HepG2 (cell line): ENCODE results near the gene CCDC57. TPM values are rescaled to one million over a fixed set of nuclear protein-coding genes. Genes with fewer than 3 reads are reported as not detected.

Source experiments
- ATAC-seq: fragments of 200-7000 bp; cut with Tn5 transposase; 3 replicates; pipeline ENCODE4 v1.9.1; 2020; ENCODE audit warnings: mild to moderate bottlenecking, moderate library complexity
- BruUV-seq: library from RNA; stranded (reverse); fragments of 400-500 nt; replicated peaks from 2 replicates; lab custom pipeline; 2021; lab: Mats Ljungman, UMichigan
- CTCF ChIA-PET: fragments of 300-600 bp; formaldehyde crosslinking; extraction: SDS; loops from one replicate; lab custom pipeline; 2021; ENCODE audit warnings: low total read pairs, inconsistent platforms, low intra/inter-chr PET ratio; lab: Yijun Ruan, JAX
- POLR2A ChIA-PET: fragments of 350-600 bp; sonication (Branson Sonifier 250); formaldehyde crosslinking; loops from one replicate; lab custom pipeline; 2020; ENCODE audit warnings: antibody characterized with exemption, inconsistent platforms; lab: Yijun Ruan, JAX
- DNase-seq: peaks from one replicate; pipeline ENCODE4 v3.0.0-alpha.2; 2015; ENCODE audit warnings: low spot score
- FAIRE-seq: peaks from 3 replicates; lab custom pipeline; 2011; peaks lifted over from hg19 to GRCh38; lab: Jason Lieb, UNC
- H2AFZ ChIP-seq: one replicate; pipeline ENCODE4 v1.6.1; 2011; ENCODE audit warnings: low read length, inconsistent platforms
- H3K27ac ChIP-seq: fragments of 300-600 bp; 3 replicates; pipeline ENCODE4 v1.8.0; 2011; ENCODE audit warnings: mixed run types, mild to moderate bottlenecking, mixed read lengths, low read length, inconsistent platforms; ENCODE audit not compliant: insufficient read depth; ENCODE audit errors: extremely low read length
- H3K27me3 ChIP-seq, 2 experiments: fragments of 200-600 bp in 1 of 2; 2 replicates in 1 of 2; 3 replicates in 1 of 2; pipeline versions ENCODE4 v1.6.0 to v1.8.0; 2011; ENCODE audit warnings: low read length in 2 of 2, mild to moderate bottlenecking in 2 of 2, moderate library complexity in 2 of 2, inconsistent platforms in 1 of 2; ENCODE audit not compliant: insufficient read depth in 2 of 2, control insufficient read depth in 1 of 2
- H3K36me3 ChIP-seq, 2 experiments: fragments of 200-600 bp in 1 of 2; replicated peaks in 1 of 2; 2 replicates in 1 of 2; 3 replicates in 1 of 2; pipeline versions ENCODE4 v1.5.1 to v1.8.0; 2011; ENCODE audit warnings: low read length in 2 of 2, inconsistent platforms in 1 of 2; ENCODE audit not compliant: insufficient read depth in 2 of 2, control insufficient read depth in 1 of 2
- H3K4me1 ChIP-seq: 2 replicates; pipeline ENCODE4 v1.5.1; 2012; ENCODE audit warnings: low read length, inconsistent platforms; ENCODE audit not compliant: insufficient read depth
- H3K4me2 ChIP-seq: 2 replicates; pipeline ENCODE4 v1.6.0; 2011; ENCODE audit warnings: low read depth, low read length, inconsistent platforms
- H3K4me3 ChIP-seq, 3 experiments: fragments of 200-600 bp in 1 of 3; sonication (generic), shearing (Covaris generic) in 1 of 3; replicated peaks in 1 of 3; 2 replicates each; pipeline ENCODE4 v1.5.1; 2011 to 2016; ENCODE audit warnings: low read length in 3 of 3, inconsistent platforms in 2 of 3, low read depth in 2 of 3, mild to moderate bottlenecking in 2 of 3, control low read depth in 1 of 3, mixed read lengths in 1 of 3; ENCODE audit not compliant: insufficient read depth in 1 of 3
- H3K79me2 ChIP-seq: one replicate; pipeline ENCODE4 v1.6.1; 2011; ENCODE audit warnings: low read length, inconsistent platforms; ENCODE audit not compliant: insufficient read depth
- H3K9ac ChIP-seq: 2 replicates; pipeline ENCODE4 v1.6.0; 2011; ENCODE audit warnings: mild to moderate bottlenecking, low read depth, low read length, inconsistent platforms; ENCODE audit not compliant: insufficient read depth
- H3K9me3 ChIP-seq: 2 replicates; pipeline ENCODE4 v1.5.1; 2012; ENCODE audit warnings: mild to moderate bottlenecking, low read length
- H4K20me1 ChIP-seq: 2 replicates; pipeline ENCODE4 v1.6.0; 2011; ENCODE audit warnings: inconsistent platforms, mild to moderate bottlenecking, low read length, moderate library complexity; ENCODE audit not compliant: insufficient read depth
- ATF7-NPFF ChIP-seq: sonication (generic); formaldehyde crosslinking; IDR thresholded peaks from 2 replicates; pipeline ENCODE4 v1.8.1; 2023; ENCODE audit warnings: mild to moderate bottlenecking, low read depth, missing genetic modification reagents, moderate library complexity
- CREM ChIP-seq, 2 experiments: sonication (generic) in 1 of 2; formaldehyde crosslinking in 1 of 2; IDR thresholded peaks; 2 replicates each; pipeline versions ENCODE4 v1.4.0 to v1.6.1; 2016 to 2020; ENCODE audit warnings: antibody characterized with exemption in 1 of 2, mild to moderate bottlenecking in 1 of 2, missing genetic modification reagents in 1 of 2
- E2F2 ChIP-seq: sonication (generic); formaldehyde crosslinking; IDR thresholded peaks from 2 replicates; pipeline ENCODE4 v1.4.0; 2020; ENCODE audit warnings: missing genetic modification reagents, borderline replicate concordance
- HNF1A ChIP-seq, 2 experiments: sonication (generic) in 1 of 2; formaldehyde crosslinking in 1 of 2; IDR thresholded peaks; 2 replicates each; pipeline versions ENCODE4 v1.4.0 to v1.6.1; 2016 to 2020; ENCODE audit warnings: borderline replicate concordance in 1 of 2, low read depth in 1 of 2, mild to moderate bottlenecking in 1 of 2, missing genetic modification reagents in 1 of 2
- RBFOX2 ChIP-seq: fragments of 200-400 bp; formaldehyde crosslinking; IDR thresholded peaks from 2 replicates; pipeline ENCODE4 v1.6.1; 2017; ENCODE audit warnings: low read depth, mild to moderate bottlenecking, low read length
- SAFB2 ChIP-seq: sonication (generic); formaldehyde crosslinking; IDR thresholded peaks from 2 replicates; pipeline ENCODE4 v1.5.1; 2020; ENCODE audit warnings: missing genetic modification reagents, low read depth, mild to moderate bottlenecking, borderline replicate concordance
- ZBTB7B ChIP-seq: sonication (generic); formaldehyde crosslinking; IDR thresholded peaks from 2 replicates; pipeline ENCODE4 v1.4.0; 2020; ENCODE audit warnings: missing genetic modification reagents
- ZC3H13 ChIP-seq: sonication (generic); formaldehyde crosslinking; IDR thresholded peaks from 2 replicates; pipeline ENCODE4 v1.8.1; 2023; ENCODE audit warnings: mild to moderate bottlenecking, missing genetic modification reagents, moderate library complexity
- ZFAT ChIP-seq: sonication (generic); formaldehyde crosslinking; conservative IDR thresholded peaks from 2 replicates; pipeline ENCODE4 v1.8.1; 2023; ENCODE audit warnings: missing genetic modification reagents, inconsistent platforms
- ZFY ChIP-seq: sonication (generic); formaldehyde crosslinking; IDR thresholded peaks from 2 replicates; pipeline ENCODE4 v1.4.0; 2020; ENCODE audit warnings: missing genetic modification reagents
- WGBS: methylation state at CpG from one replicate; pipeline ENCODE4 v1.1.6; 2017; ENCODE audit warnings: low lambda C conversion rate; 5-methylcytosine and 5-hydroxymethylcytosine counted together
- in situ Hi-C: cut with HindIII; loops from 2 replicates; pipeline ENCODE4 v1.10.0; 2017; ENCODE audit warnings: low pct_unique_long_range_greater_than_20kb; ENCODE audit not compliant: extremely low pct_ligation_motif_present
- intact Hi-C: fragments of 100-400 bp; cut with micrococcal nuclease; formaldehyde crosslinking; loops from one replicate; pipeline ENCODE4 v1.10.0; 2022; ENCODE audit not compliant: unreplicated experiment
- polyA plus RNA-seq, 8 experiments: library from polyadenylated mRNA; depleted of rRNA in 3 of 8; stranded (reverse) in 7 of 8; unstranded in 1 of 8; fragments of >200 nt; fragmentation: Illumina TruSeq in 4 of 8; extraction: Trizol in 4 of 8; gene quantifications; 2 replicates each; pipeline versions ENCODE4 v1.2.1 to v1.2.3, GENCODE V29; 2011 to 2016; ENCODE audit warnings: low read depth in 4 of 8, missing spikeins in 1 of 8, mixed read lengths in 1 of 8; ENCODE audit not compliant: insufficient read depth in 1 of 8
- total RNA-seq, 5 experiments: library from RNA; depleted of rRNA; stranded (reverse); fragments of >200 nt; fragmentation: Illumina TruSeq; extraction: Trizol; gene quantifications; 2 replicates each; pipeline ENCODE4 v1.2.3, GENCODE V29; 2016; ENCODE audit warnings: low read depth in 1 of 5

The CCDC57 gene
- total and polyA plus RNA-seq, 2 of the 13 experiments (the other 11 are each of a cell fraction or from before 2014, with no cell fraction given): 59.3 to 59.9 TPM

GRCh38 chr17:82078433-82078832 lies 134.2 kb downstream of the CCDC57 start:
- peaks cover 39 to 49% of the 10 kb centered on the region in 2 experiments for H3K36me3 ChIP-seq
- DNase-seq: no peak
- TF ChIP-seq RBFOX2 (peak; percentile 57; the same call in 1 of the 2 replicates), SAFB2 (CRISPR knock-in tag) (no peak), ZBTB7B (CRISPR knock-in tag) (0 out of 2 replicates have a peak, but pooled peaks have one; percentile 9)
- H3K4me3 ChIP-seq: no peak overlapping the region
- ChIA-PET POLR2A (interaction anchor here (1.4 to 1.9 kb wide), 2 partner anchors 13 to 17 kb away, joined by 4 to 6 read pairs; partner anchors contain the start of gene DUS1L), CTCF (interaction anchor here (0.6 kb wide), 1 partner anchor 48 kb away, joined by 3 read pairs; no protein-coding TSS in a partner anchor)
- intact Hi-C loops (no loop called here), in situ Hi-C loops (no loop called here)
- no peak for ATAC-seq
- H3K79me2 ChIP-seq: no peaks in the 10 kb centered on the region
- no peaks in the 10 kb centered on the region for H3K27me3 ChIP-seq
- peaks cover 12% of the 10 kb centered on the region for H3K4me1 ChIP-seq
- peaks cover 38% of the 10 kb centered on the region for H4K20me1 ChIP-seq
- FAIRE-seq: no peak
- H3K27ac ChIP-seq: no peak overlapping the region
- no peaks in the 10 kb centered on the region for H3K9me3 ChIP-seq
- no peak overlapping the region for H3K4me2 ChIP-seq
- H2AFZ ChIP-seq: no peak overlapping the region
- no TSS peak for BruUV-seq
- WGBS: 98% methylated on average over 11 of the region's 18 CpGs
- H3K9ac ChIP-seq: no peak overlapping the region

DNA sequence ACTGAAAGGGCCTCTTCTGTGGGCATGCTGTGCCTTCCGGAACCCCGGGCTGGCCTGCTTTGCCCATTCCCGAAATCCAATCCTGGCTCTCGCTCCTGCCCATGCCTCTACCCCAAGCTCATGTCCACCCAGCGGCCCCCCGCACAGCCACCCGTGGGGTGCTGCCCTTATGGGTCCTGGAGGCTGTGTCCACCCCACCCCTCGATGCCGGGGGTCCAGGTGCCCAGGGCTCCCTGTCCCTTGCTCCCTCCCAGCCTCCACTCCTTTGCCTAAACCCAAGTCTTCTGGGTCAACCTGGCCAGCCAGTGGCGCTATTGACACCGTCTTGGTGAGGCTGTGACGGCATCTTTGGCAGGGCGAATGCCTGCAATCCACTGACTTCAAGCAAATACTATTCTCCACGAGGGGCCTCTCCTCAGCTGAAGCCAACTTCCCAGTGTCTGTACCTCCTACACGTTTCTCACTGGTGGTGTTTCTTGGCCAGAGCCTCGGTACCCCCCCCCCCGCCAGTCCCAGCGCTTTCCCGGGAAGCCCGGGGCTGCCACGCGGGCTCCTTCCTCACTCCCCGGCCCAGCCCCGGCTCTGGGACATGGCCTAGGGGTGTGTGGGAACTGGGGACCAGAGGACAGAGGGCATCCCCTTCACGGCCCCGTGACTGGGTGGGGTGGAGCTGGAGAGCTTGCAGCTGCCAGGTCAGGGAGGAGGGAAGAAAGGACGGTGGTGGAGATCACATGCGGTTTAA lies 134.9 kb downstream of the CCDC57 start:
- FAIRE-seq: no peak
- TF ChIP-seq E2F2 (no peak), CREM (IDR thresholded peaks at IDR 0.05) (no peak), CREM (CRISPR knock-in tag; IDR thresholded peaks at IDR 0.05) (no peak), ZFAT (no peak), ZC3H13 (CRISPR knock-in tag) (peak; percentile 67; the same call in 1 of the 2 replicates), HNF1A (IDR thresholded peaks at IDR 0.05; ENCODE audit: low read depth) (no peak), HNF1A (CRISPR knock-in tag; IDR thresholded peaks at IDR 0.05; ENCODE audit: borderline replicate concordance) (no peak), ZFY (no peak), ATF7-NPFF (CRISPR knock-in tag) (0 out of 2 replicates have a peak, but pooled peaks have one; percentile 1)

More for the DNA sequence above, 134.9 kb downstream of the CCDC57 start:
- H3K27me3 ChIP-seq: no peaks in the 10 kb centered on the region
- 91% methylated on average over 28 of the region's 28 CpGs for WGBS
- H2AFZ ChIP-seq: no peak overlapping the region
- no peak for DNase-seq
- no peak overlapping the region for H3K9ac ChIP-seq
- intact Hi-C loops (no loop called here), in situ Hi-C loops (no loop called here)
- POLR2A ChIA-PET: interaction anchor here (0.7 to 1.9 kb wide), 5 partner anchors 9 to 24 kb away, joined by 3 to 9 read pairs (median 4); partner anchors contain the start of genes DUS1L and FASN
- H3K4me1 ChIP-seq: peaks cover 12% of the 10 kb centered on the region
- no TSS peak for BruUV-seq
- peak; percentile 1 for ATAC-seq
- no peak overlapping the region for H3K4me3 ChIP-seq
- no peak overlapping the region for H3K4me2 ChIP-seq
- H3K36me3 ChIP-seq: peaks cover 34 to 42% of the 10 kb centered on the region in 2 experiments
- peaks cover 31% of the 10 kb centered on the region for H4K20me1 ChIP-seq
- H3K79me2 ChIP-seq: no peaks in the 10 kb centered on the region
- no peak overlapping the region for H3K27ac ChIP-seq
- no peaks in the 10 kb centered on the region for H3K9me3 ChIP-seq
- CTCF ChIA-PET: no interaction called here
